ENCODE results near the gene MGP. TPM values are rescaled to one million over a fixed set of nuclear protein-coding genes. Genes with fewer than 3 reads are reported as not detected.

MGP gene
- total and polyA plus RNA-seq, 2 experiments from 2014 or later, result 0.60 TPM; not detected in 1

DNA sequence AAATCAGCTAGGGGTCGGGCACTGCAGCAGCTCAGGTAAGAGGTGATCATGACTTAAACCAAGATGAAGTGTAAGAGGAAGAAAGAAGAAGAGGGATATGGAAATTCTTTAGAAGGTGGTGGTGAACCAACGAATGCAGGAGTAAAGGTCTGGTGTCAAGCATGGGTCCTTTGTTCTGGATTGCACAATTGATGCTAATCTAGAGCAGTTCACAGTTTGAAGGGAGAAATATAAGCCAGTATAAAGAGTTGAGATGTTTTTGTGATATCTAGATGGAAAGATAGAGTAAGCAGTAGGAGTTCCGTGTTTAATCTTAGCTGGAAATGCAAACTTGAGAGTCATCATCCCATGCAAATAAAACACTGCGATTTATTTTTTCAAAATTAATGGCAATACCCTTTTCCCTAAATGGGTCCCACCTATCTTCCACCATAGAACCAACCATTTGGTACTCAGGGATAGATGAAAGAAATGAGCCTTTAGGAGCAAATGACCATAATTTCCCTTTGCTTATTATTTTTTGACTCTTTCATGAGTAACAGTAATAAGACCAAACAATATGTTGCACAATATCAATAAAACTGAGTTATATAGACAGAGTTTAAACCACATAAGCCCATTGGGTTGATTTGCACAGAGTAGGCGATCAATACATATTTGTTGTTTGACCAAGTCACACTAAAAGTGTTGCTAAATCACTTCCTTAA, 15.0 kb upstream of the MGP start (continued):
- TF ChIP-seq, protein P1, sequence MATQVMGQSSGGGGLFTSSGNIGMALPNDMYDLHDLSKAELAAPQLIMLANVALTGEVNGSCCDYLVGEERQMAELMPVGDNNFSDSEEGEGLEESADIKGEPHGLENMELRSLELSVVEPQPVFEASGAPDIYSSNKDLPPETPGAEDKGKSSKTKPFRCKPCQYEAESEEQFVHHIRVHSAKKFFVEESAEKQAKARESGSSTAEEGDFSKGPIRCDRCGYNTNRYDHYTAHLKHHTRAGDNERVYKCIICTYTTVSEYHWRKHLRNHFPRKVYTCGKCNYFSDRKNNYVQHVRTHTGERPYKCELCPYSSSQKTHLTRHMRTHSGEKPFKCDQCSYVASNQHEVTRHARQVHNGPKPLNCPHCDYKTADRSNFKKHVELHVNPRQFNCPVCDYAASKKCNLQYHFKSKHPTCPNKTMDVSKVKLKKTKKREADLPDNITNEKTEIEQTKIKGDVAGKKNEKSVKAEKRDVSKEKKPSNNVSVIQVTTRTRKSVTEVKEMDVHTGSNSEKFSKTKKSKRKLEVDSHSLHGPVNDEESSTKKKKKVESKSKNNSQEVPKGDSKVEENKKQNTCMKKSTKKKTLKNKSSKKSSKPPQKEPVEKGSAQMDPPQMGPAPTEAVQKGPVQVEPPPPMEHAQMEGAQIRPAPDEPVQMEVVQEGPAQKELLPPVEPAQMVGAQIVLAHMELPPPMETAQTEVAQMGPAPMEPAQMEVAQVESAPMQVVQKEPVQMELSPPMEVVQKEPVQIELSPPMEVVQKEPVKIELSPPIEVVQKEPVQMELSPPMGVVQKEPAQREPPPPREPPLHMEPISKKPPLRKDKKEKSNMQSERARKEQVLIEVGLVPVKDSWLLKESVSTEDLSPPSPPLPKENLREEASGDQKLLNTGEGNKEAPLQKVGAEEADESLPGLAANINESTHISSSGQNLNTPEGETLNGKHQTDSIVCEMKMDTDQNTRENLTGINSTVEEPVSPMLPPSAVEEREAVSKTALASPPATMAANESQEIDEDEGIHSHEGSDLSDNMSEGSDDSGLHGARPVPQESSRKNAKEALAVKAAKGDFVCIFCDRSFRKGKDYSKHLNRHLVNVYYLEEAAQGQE (IDR thresholded peaks at IDR 0.05; ENCODE audit: unreplicated experiment), result no peak
- no peak for TF ChIP-seq ZNF331 (CRISPR knock-in tag; IDR thresholded peaks at IDR 0.05; ENCODE audit: low read depth)

DNA sequence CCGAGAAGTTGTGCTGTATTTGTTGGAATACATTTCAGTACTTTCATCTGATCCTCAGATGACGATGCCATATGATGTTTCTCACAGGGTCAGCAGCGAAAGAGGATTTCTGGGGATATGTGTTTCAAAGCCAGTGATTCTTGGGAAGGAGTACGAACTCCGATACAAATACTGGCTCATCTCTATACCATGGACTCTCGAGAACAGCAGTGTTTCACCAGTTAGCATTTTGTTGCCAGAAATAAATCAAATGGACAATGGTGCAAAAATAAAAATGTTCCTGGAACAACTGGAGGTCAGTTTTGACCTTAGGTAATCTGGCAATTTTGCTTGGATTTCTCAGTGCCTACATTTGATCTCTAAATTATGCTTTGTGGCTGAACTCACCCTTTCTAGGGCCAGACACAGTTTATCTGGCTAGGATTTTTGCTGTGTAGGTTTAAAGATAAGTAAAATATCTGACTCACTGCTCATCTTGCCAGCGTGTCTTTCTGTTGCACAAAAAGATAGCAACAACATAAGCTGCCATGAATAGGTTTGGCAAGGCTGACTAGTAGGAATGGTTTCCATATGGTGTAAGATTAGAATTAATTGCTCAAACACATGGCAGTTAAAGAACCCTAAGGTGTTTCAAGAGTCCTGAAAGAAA, 11.0 kb upstream of the MGP start:
- no peaks in the 10 kb centered on the region for H3K9me2 ChIP-seq (ENCODE audit: insufficient read depth)
- H3K9me3 Mint-ChIP-seq, result no peaks in the 10 kb centered on the region
- H3K27ac Mint-ChIP-seq, result no peak overlapping the region
- H3K27ac ChIP-seq (ENCODE audit: low read depth), result no peak overlapping the region
- no peak overlapping the region for H3K4me3 ChIP-seq
- H3K27me3 ChIP-seq (ENCODE audit: insufficient read depth), result no peaks in the 10 kb centered on the region
- H3K79me2 ChIP-seq (replicated peaks; ENCODE audit: insufficient read depth), result no peaks in the 10 kb centered on the region
- no peak for ATAC-seq
- H3K36me3 ChIP-seq (ENCODE audit: insufficient read depth), result no peaks in the 10 kb centered on the region
- DNase-seq (ENCODE audit: low spot score), result no peak
- H3K4me2 ChIP-seq, result no peak overlapping the region
- H2AFZ ChIP-seq, result peak overlapping the region; percentile 64; the same call in 1 of the 2 replicates
- TF ChIP-seq POLR2AphosphoS5 (IDR thresholded peaks at IDR 0.05; ENCODE audit: low read depth), result no peak
- TF ChIP-seq, protein P2, sequence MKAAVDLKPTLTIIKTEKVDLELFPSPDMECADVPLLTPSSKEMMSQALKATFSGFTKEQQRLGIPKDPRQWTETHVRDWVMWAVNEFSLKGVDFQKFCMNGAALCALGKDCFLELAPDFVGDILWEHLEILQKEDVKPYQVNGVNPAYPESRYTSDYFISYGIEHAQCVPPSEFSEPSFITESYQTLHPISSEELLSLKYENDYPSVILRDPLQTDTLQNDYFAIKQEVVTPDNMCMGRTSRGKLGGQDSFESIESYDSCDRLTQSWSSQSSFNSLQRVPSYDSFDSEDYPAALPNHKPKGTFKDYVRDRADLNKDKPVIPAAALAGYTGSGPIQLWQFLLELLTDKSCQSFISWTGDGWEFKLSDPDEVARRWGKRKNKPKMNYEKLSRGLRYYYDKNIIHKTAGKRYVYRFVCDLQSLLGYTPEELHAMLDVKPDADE (IDR thresholded peaks at IDR 0.05), result no peak
- TF ChIP-seq ZNF331 (CRISPR knock-in tag; IDR thresholded peaks at IDR 0.05; ENCODE audit: low read depth), result no peak
- no peak for TF ChIP-seq JUNB (IDR thresholded peaks at IDR 0.05; ENCODE audit: unreplicated experiment)
- TF ChIP-seq STAT1 (IDR thresholded peaks at IDR 0.05; ENCODE audit: unreplicated experiment), result no peak
- no peaks in the 10 kb centered on the region for H4K20me1 ChIP-seq (replicated peaks; ENCODE audit: insufficient read depth)
- H3F3A ChIP-seq (replicated peaks; ENCODE audit: low read depth), result no peaks in the 10 kb centered on the region
- H3K4me1 ChIP-seq (ENCODE audit: insufficient read depth), result peaks cover 11% of the 10 kb centered on the region; the same call in 1 of the 2 replicates
- peaks cover 15% of the 10 kb centered on the region for H3K4me1 Mint-ChIP-seq
- peaks cover under 1% of the 10 kb centered on the region for H3K27me3 Mint-ChIP-seq (ENCODE audit: insufficient read depth, low read depth, poor library complexity)
- H3K36me3 Mint-ChIP-seq (ENCODE audit: low read depth), result no peaks in the 10 kb centered on the region
- no peak overlapping the region for H3K4me3 Mint-ChIP-seq

Data from GM23338 (cell line).